Astrocyte (in vitro differentiated cells and primary cell): ENCODE data around the gene TRAPPC10. TPM values are rescaled to one million over a fixed set of nuclear protein-coding genes. Genes with fewer than 3 reads are reported as not detected.

Experiments used
- DNase-seq: peaks from one replicate; pipeline ENCODE4 v3.0.0-alpha.2; 2010; ENCODE audit warnings: low read depth
- FAIRE-seq: peaks from 2 replicates; lab custom pipeline; 2011; peaks lifted over from hg19 to GRCh38; lab: Jason Lieb, UNC
- H2AFZ ChIP-seq: 2 replicates; pipeline ENCODE4 v1.6.0; 2012; ENCODE audit warnings: low read depth, low read length, inconsistent platforms
- H3K27ac ChIP-seq: 2 replicates; pipeline ENCODE4 v1.5.1; 2011; ENCODE audit warnings: low read depth, low read length, inconsistent platforms
- H3K27me3 ChIP-seq: 2 replicates; pipeline ENCODE4 v1.6.0; 2011; ENCODE audit warnings: low read length, inconsistent platforms; ENCODE audit not compliant: insufficient read depth
- H3K36me3 ChIP-seq: 2 replicates; pipeline ENCODE4 v1.5.1; 2011; ENCODE audit warnings: low read length, inconsistent platforms; ENCODE audit not compliant: insufficient read depth
- H3K4me1 ChIP-seq: 2 replicates; pipeline ENCODE4 v1.5.1; 2011; ENCODE audit warnings: low read length, inconsistent platforms; ENCODE audit not compliant: insufficient read depth
- H3K4me2 ChIP-seq: 2 replicates; pipeline ENCODE4 v1.6.0; 2012; ENCODE audit warnings: low read length, inconsistent platforms
- H3K4me3 ChIP-seq: 2 replicates; pipeline ENCODE4 v1.5.1; 2011; ENCODE audit warnings: low read depth, mild to moderate bottlenecking, low read length, inconsistent platforms; ENCODE audit not compliant: insufficient read depth
- H3K79me2 ChIP-seq: 2 replicates; pipeline ENCODE4 v1.6.0; 2012; ENCODE audit warnings: mild to moderate bottlenecking, low read length, inconsistent platforms; ENCODE audit not compliant: insufficient read depth
- H3K9ac ChIP-seq: 2 replicates; pipeline ENCODE4 v1.6.0; 2012; ENCODE audit warnings: mild to moderate bottlenecking, low read length, inconsistent platforms
- H3K9me3 ChIP-seq: 2 replicates; pipeline ENCODE4 v1.5.1; 2012; ENCODE audit warnings: low read depth, mild to moderate bottlenecking, low read length, inconsistent platforms; ENCODE audit not compliant: insufficient read depth
- H4K20me1 ChIP-seq: 2 replicates; pipeline ENCODE4 v1.6.0; 2012; ENCODE audit warnings: low read length, inconsistent platforms; ENCODE audit not compliant: insufficient read depth
- H3K27ac Mint-ChIP-seq: one replicate; pipeline ENCODE4 v1.8.0; 2021; ENCODE audit warnings: mild to moderate bottlenecking, mixed read lengths; ENCODE audit not compliant: unreplicated experiment
- H3K27me3 Mint-ChIP-seq: one replicate; pipeline ENCODE4 v1.8.0; 2021; ENCODE audit warnings: low read depth, mixed read lengths; ENCODE audit not compliant: unreplicated experiment
- H3K36me3 Mint-ChIP-seq: one replicate; pipeline ENCODE4 v1.8.0; 2021; ENCODE audit warnings: low read depth, mixed read lengths; ENCODE audit not compliant: unreplicated experiment
- H3K4me1 Mint-ChIP-seq: one replicate; pipeline ENCODE4 v1.8.0; 2021; ENCODE audit warnings: low read depth, mixed read lengths; ENCODE audit not compliant: unreplicated experiment
- H3K4me3 Mint-ChIP-seq: one replicate; pipeline ENCODE4 v1.8.0; 2021; ENCODE audit warnings: mild to moderate bottlenecking, moderate library complexity, mixed read lengths; ENCODE audit not compliant: unreplicated experiment
- H3K9me3 Mint-ChIP-seq: one replicate; pipeline ENCODE4 v1.8.0; 2021; ENCODE audit warnings: mild to moderate bottlenecking, mixed read lengths; ENCODE audit not compliant: unreplicated experiment
- EZH2 ChIP-seq: IDR thresholded peaks from 2 replicates; pipeline ENCODE4 v1.6.1; 2012; ENCODE audit warnings: mild to moderate bottlenecking, low read length, inconsistent platforms; ENCODE audit not compliant: insufficient read depth
- total RNA-seq: library from RNA; stranded (reverse); gene quantifications from 2 replicates; pipeline ENCODE4 v1.2.1, GENCODE V29; 2021
- TF ChIP-seq, protein P1 (sequence below): IDR thresholded peaks from 2 replicates; pipeline ENCODE4 v1.5.1; 2011; ENCODE audit warnings: low read depth, mild to moderate bottlenecking, inconsistent platforms, low read length, moderate library complexity; ENCODE audit not compliant: insufficient read depth

The TRAPPC10 gene
- total RNA-seq, 1 donor from 2014 or later: 45.7 TPM

GRCh38 chr21:43989401-43989800, 22.7 kb upstream of the TRAPPC10 start:
- H3K36me3 Mint-ChIP-seq: no peaks in the 10 kb centered on the region
- no peak for DNase-seq
- Histone ChIP-seq H3K27ac (no peak overlapping the region), H4K20me1 (no peaks in the 10 kb centered on the region), H3K9ac (no peak overlapping the region), H3K4me2 (no peak overlapping the region), H3K36me3 (no peaks in the 10 kb centered on the region), H3K27me3 (no peaks in the 10 kb centered on the region), H3K4me3 (no peak overlapping the region), H3K9me3 (no peaks in the 10 kb centered on the region), H3K4me1 (no peaks in the 10 kb centered on the region), H3K79me2 (no peaks in the 10 kb centered on the region), H2AFZ (no peak overlapping the region)
- TF ChIP-seq, protein P1, sequence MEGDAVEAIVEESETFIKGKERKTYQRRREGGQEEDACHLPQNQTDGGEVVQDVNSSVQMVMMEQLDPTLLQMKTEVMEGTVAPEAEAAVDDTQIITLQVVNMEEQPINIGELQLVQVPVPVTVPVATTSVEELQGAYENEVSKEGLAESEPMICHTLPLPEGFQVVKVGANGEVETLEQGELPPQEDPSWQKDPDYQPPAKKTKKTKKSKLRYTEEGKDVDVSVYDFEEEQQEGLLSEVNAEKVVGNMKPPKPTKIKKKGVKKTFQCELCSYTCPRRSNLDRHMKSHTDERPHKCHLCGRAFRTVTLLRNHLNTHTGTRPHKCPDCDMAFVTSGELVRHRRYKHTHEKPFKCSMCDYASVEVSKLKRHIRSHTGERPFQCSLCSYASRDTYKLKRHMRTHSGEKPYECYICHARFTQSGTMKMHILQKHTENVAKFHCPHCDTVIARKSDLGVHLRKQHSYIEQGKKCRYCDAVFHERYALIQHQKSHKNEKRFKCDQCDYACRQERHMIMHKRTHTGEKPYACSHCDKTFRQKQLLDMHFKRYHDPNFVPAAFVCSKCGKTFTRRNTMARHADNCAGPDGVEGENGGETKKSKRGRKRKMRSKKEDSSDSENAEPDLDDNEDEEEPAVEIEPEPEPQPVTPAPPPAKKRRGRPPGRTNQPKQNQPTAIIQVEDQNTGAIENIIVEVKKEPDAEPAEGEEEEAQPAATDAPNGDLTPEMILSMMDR: no peak
- TF ChIP-seq EZH2: no peak
- H3K27ac Mint-ChIP-seq: no peak overlapping the region
- peaks cover 2% of the 10 kb centered on the region for H3K9me3 Mint-ChIP-seq
- no peak overlapping the region for H3K4me3 Mint-ChIP-seq
- H3K4me1 Mint-ChIP-seq: peaks cover 7% of the 10 kb centered on the region
- no peak for FAIRE-seq
- H3K27me3 Mint-ChIP-seq: peaks cover 8% of the 10 kb centered on the region

GRCh38 chr21:43991447-43991991, 20.6 kb upstream of the TRAPPC10 start:
- Histone ChIP-seq H3K79me2 (no peaks in the 10 kb centered on the region), H3K27ac (no peak overlapping the region), H3K36me3 (no peaks in the 10 kb centered on the region), H3K4me2 (no peak overlapping the region), H3K9ac (no peak overlapping the region), H3K4me3 (no peak overlapping the region), H3K27me3 (no peaks in the 10 kb centered on the region), H4K20me1 (no peaks in the 10 kb centered on the region), H3K9me3 (peaks cover 3% of the 10 kb centered on the region), H3K4me1 (no peaks in the 10 kb centered on the region), H2AFZ (no peak overlapping the region)
- DNase-seq: no peak
- TF ChIP-seq EZH2: no peak
- TF ChIP-seq, protein P1: no peak
- no peak for FAIRE-seq
- no peak overlapping the region for H3K4me3 Mint-ChIP-seq
- H3K27ac Mint-ChIP-seq: no peak overlapping the region
- no peaks in the 10 kb centered on the region for H3K4me1 Mint-ChIP-seq
- H3K9me3 Mint-ChIP-seq: peaks cover 6% of the 10 kb centered on the region
- H3K27me3 Mint-ChIP-seq: peaks cover 3% of the 10 kb centered on the region
- H3K36me3 Mint-ChIP-seq: no peaks in the 10 kb centered on the region

- no peak for FAIRE-seq
These were observed 20.0 kb upstream of the TRAPPC10 start for GRCh38 chr21:43992121-43992520.

More at GRCh38 chr21:43992121-43992520, 20.0 kb upstream of the TRAPPC10 start:
- no peak overlapping the region for H3K4me3 ChIP-seq
- H3K79me2 ChIP-seq: no peaks in the 10 kb centered on the region
- peaks cover 3% of the 10 kb centered on the region for H3K9me3 ChIP-seq
- TF ChIP-seq, protein P1: no peak
- DNase-seq: no peak
- Mint-ChIP-seq H3K9me3 (peaks cover 8% of the 10 kb centered on the region), H3K4me3 (no peak overlapping the region), H3K27me3 (peaks cover 6% of the 10 kb centered on the region), H3K27ac (no peak overlapping the region), H3K36me3 (no peaks in the 10 kb centered on the region), H3K4me1 (no peaks in the 10 kb centered on the region)
- H3K4me1 ChIP-seq: no peaks in the 10 kb centered on the region
- H3K27ac ChIP-seq: no peak overlapping the region
- no peak overlapping the region for H3K4me2 ChIP-seq
- H3K36me3 ChIP-seq: no peaks in the 10 kb centered on the region
- H4K20me1 ChIP-seq: no peaks in the 10 kb centered on the region
- no peak overlapping the region for H3K9ac ChIP-seq
- H2AFZ ChIP-seq: no peak overlapping the region
- no peaks in the 10 kb centered on the region for H3K27me3 ChIP-seq
